ENCODE measurements around the gene SLPI.

DNA sequence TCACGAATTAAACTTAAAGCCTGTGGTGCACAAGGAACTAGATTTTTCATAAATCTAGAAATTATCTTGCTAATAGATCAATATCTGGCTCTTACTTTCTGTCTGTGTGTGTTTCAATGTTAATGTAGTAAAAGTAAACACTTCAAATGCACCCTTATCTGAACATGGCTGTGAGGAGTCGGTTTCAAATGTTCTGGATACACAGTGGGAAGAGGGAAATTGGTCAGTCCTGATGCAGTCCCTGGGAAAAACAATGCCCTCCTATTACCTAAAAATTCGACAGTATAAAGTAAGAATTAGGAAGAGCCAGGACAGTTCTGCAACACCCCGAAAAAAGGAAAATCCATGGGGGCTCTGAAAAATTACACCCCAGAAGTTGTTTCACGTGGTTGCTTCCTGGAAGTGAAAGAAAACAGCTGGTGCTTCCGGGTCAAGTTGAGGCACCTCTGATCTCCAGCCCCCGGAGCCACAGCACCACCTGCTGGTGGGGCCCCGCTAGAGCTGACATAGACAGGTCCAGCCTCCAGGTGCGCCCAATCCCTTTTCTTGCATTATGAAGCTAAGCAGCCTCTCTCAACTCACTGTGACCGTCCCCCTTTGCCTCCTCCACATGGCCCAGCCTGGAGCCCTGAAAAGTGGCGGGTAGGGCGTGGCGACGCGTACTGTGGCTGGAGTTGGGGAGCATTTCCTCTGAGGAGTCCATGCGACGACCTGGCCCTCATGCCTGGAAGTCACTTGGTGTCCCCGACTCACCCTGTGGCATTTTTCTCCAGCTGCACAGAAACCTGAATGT, 24.9 kb downstream of the SLPI start:
- no peak for TF ChIP-seq POLR2A (IDR thresholded peaks at IDR 0.05)
- TF ChIP-seq EP300 (IDR thresholded peaks at IDR 0.05): no peak
- TF ChIP-seq, protein P1, sequence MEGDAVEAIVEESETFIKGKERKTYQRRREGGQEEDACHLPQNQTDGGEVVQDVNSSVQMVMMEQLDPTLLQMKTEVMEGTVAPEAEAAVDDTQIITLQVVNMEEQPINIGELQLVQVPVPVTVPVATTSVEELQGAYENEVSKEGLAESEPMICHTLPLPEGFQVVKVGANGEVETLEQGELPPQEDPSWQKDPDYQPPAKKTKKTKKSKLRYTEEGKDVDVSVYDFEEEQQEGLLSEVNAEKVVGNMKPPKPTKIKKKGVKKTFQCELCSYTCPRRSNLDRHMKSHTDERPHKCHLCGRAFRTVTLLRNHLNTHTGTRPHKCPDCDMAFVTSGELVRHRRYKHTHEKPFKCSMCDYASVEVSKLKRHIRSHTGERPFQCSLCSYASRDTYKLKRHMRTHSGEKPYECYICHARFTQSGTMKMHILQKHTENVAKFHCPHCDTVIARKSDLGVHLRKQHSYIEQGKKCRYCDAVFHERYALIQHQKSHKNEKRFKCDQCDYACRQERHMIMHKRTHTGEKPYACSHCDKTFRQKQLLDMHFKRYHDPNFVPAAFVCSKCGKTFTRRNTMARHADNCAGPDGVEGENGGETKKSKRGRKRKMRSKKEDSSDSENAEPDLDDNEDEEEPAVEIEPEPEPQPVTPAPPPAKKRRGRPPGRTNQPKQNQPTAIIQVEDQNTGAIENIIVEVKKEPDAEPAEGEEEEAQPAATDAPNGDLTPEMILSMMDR (IDR thresholded peaks at IDR 0.05): peak in 1 of 2 donors; percentile 21
- no peak for TF ChIP-seq POLR2AphosphoS5 (IDR thresholded peaks at IDR 0.05)
